Activated CD4-positive, CD25-positive, alpha-beta regulatory T cell treated with anti-CD3 and anti-CD28 coated beads, Interleukin-2, amount 50 U/mL, for 24 hours (primary cell): Measurements from ENCODE around the gene BICRA.
A peak's percentile ranks its signal among the peaks of the same experiment; 100 is the strongest.

Experiments used
- ATAC-seq, 2 donors: fragments of 150-1000 bp; cut with Tn5 transposase; one replicate each; pipeline ENCODE4 v1.10.0; 2021; ENCODE audit warnings: mild to moderate bottlenecking in 1 of 2, moderate library complexity in 1 of 2

Gene BICRA

DNA sequence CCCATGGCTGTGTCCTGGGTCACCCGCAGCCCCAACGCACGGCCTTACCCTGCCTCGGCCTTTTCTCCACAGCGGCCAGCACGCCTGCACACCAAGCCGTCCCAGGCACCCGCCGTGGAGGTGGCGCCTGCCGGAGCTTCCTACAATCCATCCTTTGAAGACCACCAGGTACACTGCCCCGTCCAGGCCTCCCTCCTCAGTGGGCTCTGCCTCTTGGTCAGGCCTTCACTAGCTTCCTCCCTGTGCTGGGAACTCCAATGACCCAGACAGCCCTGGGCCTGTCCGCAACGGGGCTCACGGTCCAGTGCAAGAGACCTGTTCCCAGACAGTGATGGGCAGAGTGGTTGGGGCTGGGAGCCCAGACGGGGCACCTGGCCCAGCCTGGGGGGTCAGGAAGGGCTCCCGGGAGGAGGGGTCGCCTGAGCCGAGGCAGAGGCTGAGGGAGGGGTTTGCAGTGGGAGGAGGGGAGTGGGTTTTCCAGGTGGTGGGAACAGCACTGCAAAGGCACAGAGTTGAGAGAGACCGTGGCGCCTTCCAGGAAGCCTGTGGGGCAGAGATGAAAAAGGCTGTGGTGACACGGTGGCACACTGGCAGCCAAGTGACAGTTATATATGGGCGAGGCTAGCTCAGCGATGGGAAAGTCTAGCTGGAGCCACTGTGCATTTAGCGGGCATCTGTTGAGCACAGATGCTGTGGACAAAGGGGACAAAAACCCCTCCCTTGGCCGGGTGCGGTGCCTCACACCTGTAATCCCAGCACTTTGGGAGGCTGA is 143.7 kb downstream of the BICRA start:
- peak in 1 of 2 donors; percentile 7 for ATAC-seq
